KBM-7 (cell line): ENCODE measurements around the gene EVC.
"Not testable (repeated sequence)": the region's sequence is repeated elsewhere in the genome, so short reads cannot be mapped to it uniquely, and the experiment has no call there.

ENCODE experiments used
- DNase-seq: peaks from one replicate; pipeline ENCODE4 v3.0.0-alpha.2; 2015
- in situ Hi-C: fragments of 300-500 bp; cut with MboI; formaldehyde crosslinking; loops from 2 replicates; pipeline ENCODE4 v1.14.3; 2020; ENCODE audit warnings: low sequenced_read_pairs, low pct_unique_long_range_greater_than_20kb, mixed read lengths

Gene EVC

DNA sequence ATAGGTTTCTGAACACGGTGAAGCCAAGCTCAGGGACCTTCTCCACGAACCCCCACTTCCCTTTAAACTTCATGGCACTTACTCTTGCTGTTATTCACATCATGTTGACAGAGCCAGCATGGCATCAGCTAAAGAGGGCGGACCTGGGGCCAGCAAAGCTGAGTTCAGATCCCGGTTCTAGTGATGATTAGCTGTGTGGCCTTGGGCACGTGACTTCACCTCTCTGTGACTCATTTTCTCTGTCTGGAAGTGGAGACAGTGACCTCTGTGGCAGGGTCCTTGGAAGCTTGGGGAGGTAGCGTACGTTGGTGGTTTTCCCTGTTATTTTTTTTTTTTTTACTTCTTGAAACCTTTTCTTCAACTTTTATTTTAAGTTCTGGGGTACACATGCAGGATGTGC is 13.4 kb downstream of the EVC start:
- DNase-seq = no peak
- in situ Hi-C loops = no loop called here

DNA sequence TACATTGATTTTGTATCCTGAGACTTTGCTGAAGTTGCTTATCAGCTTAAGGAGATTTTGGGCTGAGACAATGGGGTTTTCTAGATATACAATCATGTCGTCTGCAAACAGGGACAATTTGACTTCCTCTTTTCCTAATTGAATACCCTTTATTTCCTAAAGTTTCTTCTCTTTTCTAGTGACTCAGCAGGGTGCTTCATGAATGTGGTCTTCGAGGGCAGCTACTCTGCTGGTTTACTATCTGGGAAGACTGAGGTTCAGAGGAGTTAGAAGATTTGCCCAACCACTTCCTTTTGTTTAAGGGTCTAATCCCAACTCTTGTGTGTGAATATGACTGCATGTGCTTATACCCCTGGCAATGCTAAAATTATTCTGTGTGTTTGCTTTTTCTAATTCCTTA is 17.4 kb downstream of the EVC start:
- in situ Hi-C loops = not testable (repeated sequence)
- peak; percentile 83 for DNase-seq

GRCh38 chr4:5730436-5730835 is 19.4 kb downstream of the EVC start:
- in situ Hi-C loops = no loop called here
- DNase-seq = no peak

DNA sequence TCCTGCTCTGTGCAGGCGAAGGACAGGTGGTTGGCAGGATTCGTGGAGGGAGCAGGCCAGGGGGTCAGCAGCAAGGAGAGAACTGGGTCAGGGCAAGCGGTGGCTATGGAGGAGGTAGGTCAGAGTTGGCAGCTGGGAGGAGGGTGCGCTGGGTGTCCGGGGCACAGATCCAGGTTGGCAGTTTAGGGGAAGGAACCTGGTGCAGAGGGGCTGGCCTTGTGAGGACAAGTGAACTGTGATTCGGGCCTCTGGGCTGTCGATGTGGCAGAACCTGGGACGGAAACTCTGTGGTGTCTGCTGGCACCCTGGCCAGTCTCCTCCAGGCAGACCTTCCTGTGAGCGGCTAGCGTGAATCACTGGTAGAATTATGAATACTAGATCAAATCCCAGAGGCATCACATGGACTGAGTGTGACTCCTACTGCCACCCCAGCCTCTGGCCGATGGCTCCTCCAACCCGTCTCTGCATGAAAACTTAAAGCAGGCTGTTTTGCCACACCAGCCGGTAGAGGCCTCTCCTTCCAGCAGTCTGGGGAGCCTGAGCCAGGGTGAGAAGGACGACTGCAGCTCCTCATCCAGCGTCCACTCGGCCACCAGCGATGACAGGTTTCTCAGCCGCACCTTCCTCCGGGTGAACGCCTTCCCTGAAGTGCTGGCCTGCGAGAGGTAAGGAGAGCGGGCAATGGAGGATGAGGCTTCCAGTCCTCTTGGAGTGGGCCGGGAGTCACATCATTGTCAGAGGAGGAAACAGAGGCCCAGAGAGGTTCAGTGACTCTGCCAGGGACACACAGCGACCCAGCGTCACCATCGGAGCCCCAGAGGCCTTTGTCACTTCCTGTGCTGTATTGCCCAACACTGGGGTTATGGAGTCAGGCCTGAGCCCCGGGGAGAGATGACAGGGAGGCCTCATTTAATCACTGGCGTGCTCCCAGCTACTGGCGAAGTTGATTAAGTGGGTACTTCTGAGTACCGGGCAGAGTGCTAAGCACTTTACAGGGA is 20.3 kb downstream of the EVC start:
- DNase-seq = no peak
- in situ Hi-C loops = no loop called here

GRCh38 chr4:5732158-5732557 is 21.2 kb downstream of the EVC start:
- no peak for DNase-seq
- in situ Hi-C loops = no loop called here

- no peak for DNase-seq
- in situ Hi-C loops = no loop called here
Measured at GRCh38 chr4:5734853-5735252, 23.9 kb downstream of the EVC start.

GRCh38 chr4:5735463-5735862 is 24.5 kb downstream of the EVC start:
- in situ Hi-C loops = no loop called here
- no peak for DNase-seq

DNA sequence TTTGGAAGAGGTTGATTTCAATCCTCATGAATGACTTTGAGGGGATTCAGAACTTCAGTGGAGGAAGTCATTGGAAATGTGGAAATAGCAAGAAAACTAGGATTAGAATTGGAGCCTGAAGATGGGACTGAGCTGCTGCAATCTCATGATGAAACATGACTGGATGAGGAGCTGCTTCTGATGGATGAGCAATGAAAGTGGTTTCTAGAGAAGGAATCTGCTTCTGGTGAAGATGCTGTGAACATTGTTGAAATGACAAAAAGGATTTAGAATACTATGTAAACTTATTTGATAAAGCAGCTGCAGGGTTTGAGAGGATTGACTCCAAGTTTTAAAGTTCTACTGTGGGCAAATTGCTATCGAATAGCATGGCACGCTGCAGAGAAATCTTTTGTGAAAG is 27.1 kb downstream of the EVC start:
- no peak for DNase-seq
- in situ Hi-C loops = no loop called here

GRCh38 chr4:5742388-5742787 is 31.4 kb downstream of the EVC start:
- DNase-seq = no peak
- in situ Hi-C loops = no loop called here

GRCh38 chr4:5742968-5743367 is 32.0 kb downstream of the EVC start:
- no peak for DNase-seq
- in situ Hi-C loops = no loop called here

GRCh38 chr4:5746250-5746649 is 35.2 kb downstream of the EVC start:
- no peak for DNase-seq
- in situ Hi-C loops = no loop called here

- DNase-seq = no peak
- in situ Hi-C loops = no loop called here
Measured at GRCh38 chr4:5746829-5747737, 36.1 kb downstream of the EVC start.

DNA sequence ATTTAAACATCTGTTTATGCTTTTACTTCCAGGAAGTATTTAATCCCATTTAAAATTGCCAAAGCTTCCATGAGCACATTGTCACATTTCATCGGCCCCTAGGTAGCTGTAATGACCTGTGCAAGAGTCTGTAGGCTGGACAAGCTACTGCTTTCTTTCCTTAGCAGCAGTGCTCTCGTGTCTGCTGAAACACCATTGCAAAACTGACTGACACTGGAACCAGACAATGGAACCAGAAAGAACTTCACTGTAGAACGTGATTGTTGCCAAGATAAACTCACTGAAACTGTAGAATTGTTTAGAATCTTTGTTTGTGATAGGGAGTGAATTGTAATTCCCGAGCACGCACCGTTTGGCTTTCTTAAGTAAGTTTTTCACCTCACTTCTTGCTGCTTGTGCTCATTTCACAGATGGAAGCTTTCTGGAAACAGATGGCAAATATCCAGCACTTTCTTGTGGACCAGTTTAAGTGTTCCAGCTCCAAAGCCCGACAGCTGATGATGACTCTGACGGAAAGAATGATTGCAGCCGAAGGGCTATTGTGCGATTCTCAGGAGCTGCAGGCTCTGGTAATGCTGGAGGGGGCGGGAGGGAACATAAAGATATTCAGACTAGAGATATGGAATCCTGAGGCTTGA is 36.9 kb downstream of the EVC start:
- DNase-seq = no peak
- in situ Hi-C loops = no loop called here

GRCh38 chr4:5749568-5749967 is 38.6 kb downstream of the EVC start:
- in situ Hi-C loops = no loop called here
- DNase-seq = no peak

DNA sequence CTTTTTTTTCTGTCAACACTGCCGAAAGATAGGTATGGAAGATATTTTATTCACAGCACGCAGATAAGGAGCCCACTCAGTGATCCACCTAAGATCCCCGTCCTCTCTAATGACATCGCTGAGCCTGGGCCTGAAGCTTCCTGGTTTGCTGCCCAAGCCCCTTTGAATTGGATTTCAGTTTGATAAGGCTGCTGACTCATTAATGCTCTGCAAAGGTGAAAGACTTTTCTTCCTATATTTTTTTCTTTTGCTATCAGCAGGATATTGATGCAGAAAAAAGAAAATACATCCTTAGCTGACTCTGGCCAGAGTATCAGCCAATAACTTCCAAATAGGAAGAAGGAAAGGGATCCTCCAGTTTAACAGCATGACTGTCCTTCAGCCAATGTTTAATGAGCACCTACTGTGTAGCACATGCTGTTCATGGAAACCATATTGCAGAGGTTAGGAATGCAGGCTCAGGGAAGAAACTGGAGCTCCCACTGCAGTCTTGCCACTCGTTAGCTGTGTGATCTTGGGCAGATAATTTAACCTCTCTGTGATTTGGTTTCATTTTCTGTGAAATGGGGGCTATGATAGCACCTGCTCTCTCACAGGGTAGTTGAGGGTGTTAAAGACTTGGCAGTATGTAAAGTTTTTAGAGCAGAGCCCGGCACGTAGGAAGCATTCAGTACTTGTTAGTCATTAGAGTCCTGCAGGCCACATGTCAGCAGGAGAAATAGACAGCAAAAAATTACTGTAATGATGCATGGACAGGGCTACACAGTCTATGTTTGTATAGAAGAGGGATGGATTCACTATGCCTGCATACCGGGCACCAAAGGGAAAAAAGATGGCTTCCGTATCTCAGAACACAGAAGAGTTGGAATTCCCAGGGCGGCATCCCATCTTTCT is 39.3 kb downstream of the EVC start:
- in situ Hi-C loops = no loop called here
- DNase-seq = no peak

GRCh38 chr4:5750946-5751665 is 40.1 kb downstream of the EVC start:
- DNase-seq = no peak
- in situ Hi-C loops = no loop called here

DNA sequence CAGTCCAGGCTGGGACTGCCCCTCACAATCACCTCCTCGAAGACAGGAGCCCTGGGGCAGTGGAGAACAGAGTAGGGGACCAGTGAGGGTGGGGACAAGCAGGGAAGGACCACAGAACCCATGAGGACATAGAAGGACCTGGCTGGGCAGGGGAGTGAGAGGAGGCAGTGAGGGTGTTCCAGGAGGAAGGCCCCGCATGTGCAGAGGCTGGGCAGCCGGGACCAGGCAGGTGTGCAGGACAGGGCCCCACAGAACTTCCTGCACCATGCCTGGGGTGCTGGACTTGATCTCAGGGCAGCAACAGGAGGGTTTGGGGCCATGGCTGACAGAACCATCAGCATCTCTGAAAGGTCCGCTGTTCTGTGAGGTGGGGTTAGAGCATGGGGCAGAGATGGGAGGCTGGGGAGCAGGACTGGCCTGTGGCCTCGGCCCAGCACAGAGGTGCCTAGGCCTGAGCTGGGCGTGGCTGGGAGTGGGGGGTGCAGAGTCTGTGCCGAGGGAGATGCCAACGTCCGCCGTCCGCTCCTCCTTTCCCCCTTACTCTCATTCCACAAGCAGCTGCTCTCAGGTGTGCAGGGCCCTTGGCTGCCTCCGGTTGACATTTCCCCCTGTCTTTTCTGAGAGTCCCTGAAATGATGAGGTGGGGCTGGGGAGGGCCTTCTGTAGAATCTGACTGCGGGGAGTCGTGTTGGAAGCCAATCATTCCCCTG is 40.8 kb downstream of the EVC start:
- in situ Hi-C loops = no loop called here

More for the DNA sequence above, 40.8 kb downstream of the EVC start:
- DNase-seq = no peak
